IMR-90 (cell line): ENCODE results near the gene LRIG1. TPM values are rescaled to one million over a fixed set of nuclear protein-coding genes. Genes with fewer than 3 reads are reported as not detected.

ENCODE experiments used
- ATAC-seq: fragments of 200-7000 bp; cut with Tn5 transposase; 2 replicates; pipeline ENCODE4 v1.9.1; 2020; ENCODE audit warnings: low read depth, mild to moderate bottlenecking, moderate library complexity
- BruUV-seq: library from RNA; stranded (reverse); fragments of 400-500 nt; replicated peaks from 2 replicates; lab custom pipeline; 2021; lab: Mats Ljungman, UMichigan
- CTCF ChIA-PET: fragments of 300-600 bp; formaldehyde crosslinking; extraction: SDS; loops from one replicate; lab custom pipeline; 2021; ENCODE audit warnings: antibody characterized with exemption; lab: Yijun Ruan, JAX
- POLR2A ChIA-PET: fragments of 300-600 bp; sonication (Branson Sonifier 250); formaldehyde crosslinking; loops from one replicate; lab custom pipeline; 2022; ENCODE audit warnings: antibody characterized with exemption; ENCODE audit not compliant: unreplicated experiment; lab: Charles Lee
- DNase-seq: peaks from one replicate; pipeline ENCODE4 v3.0.0; 2013
- H2AFZ ChIP-seq: replicated peaks from 2 replicates; pipeline ENCODE3; 2013; ENCODE audit warnings: low read length, mild to moderate bottlenecking; ENCODE audit not compliant: poor library complexity
- H2AK5ac ChIP-seq: 2 replicates; pipeline ENCODE4 v1.6.1; 2013; ENCODE audit warnings: low read depth, low read length, inconsistent platforms
- H2AK9ac ChIP-seq: replicated peaks from 2 replicates; pipeline ENCODE3; 2013; ENCODE audit warnings: mild to moderate bottlenecking, low read depth, low read length, moderate library complexity; ENCODE audit not compliant: poor library complexity
- H2BK120ac ChIP-seq: 2 replicates; pipeline ENCODE4 v1.6.1; 2013; ENCODE audit warnings: low read depth, low read length, inconsistent platforms
- H2BK15ac ChIP-seq: 3 replicates; pipeline ENCODE4 v1.6.1; 2013; ENCODE audit warnings: low read depth, low read length, inconsistent platforms
- H2BK20ac ChIP-seq: 2 replicates; pipeline ENCODE4 v1.6.1; 2013; ENCODE audit warnings: low read depth, mild to moderate bottlenecking, inconsistent platforms, low read length, moderate library complexity
- H2BK5ac ChIP-seq: 2 replicates; pipeline ENCODE4 v1.6.1; 2013; ENCODE audit warnings: mild to moderate bottlenecking, low read depth, low read length, inconsistent platforms; ENCODE audit not compliant: poor library complexity, severe bottlenecking
- H3K14ac ChIP-seq: replicated peaks from 2 replicates; pipeline ENCODE4 v1.6.1; 2013; ENCODE audit warnings: low read depth, low read length, inconsistent platforms
- H3K18ac ChIP-seq: 2 replicates; pipeline ENCODE4 v1.6.1; 2013; ENCODE audit warnings: low read depth, low read length, control low read depth
- H3K23ac ChIP-seq: 2 replicates; pipeline ENCODE4 v1.6.1; 2013; ENCODE audit warnings: low read depth, low read length, inconsistent platforms
- H3K27ac ChIP-seq: 2 replicates; pipeline ENCODE4 v1.5.1; 2013; ENCODE audit warnings: mild to moderate bottlenecking, control low read depth, low read length; ENCODE audit not compliant: insufficient read depth
- H3K27me3 ChIP-seq: 2 replicates; pipeline ENCODE4 v1.6.1; 2013; ENCODE audit warnings: low read length; ENCODE audit not compliant: control insufficient read depth, insufficient read depth
- H3K36me3 ChIP-seq: 2 replicates; pipeline ENCODE4 v1.6.1; 2013; ENCODE audit warnings: low read length, mixed read lengths; ENCODE audit not compliant: control insufficient read depth, insufficient read depth
- H3K4ac ChIP-seq: 2 replicates; pipeline ENCODE4 v1.6.1; 2013; ENCODE audit warnings: low read depth, low read length, inconsistent platforms
- H3K4me1 ChIP-seq: 2 replicates; pipeline ENCODE4 v1.6.1; 2013; ENCODE audit warnings: low read length, mixed read lengths; ENCODE audit not compliant: control insufficient read depth, insufficient read depth
- H3K4me2 ChIP-seq: 2 replicates; pipeline ENCODE4 v1.6.1; 2013; ENCODE audit warnings: low read depth, mild to moderate bottlenecking, control low read depth, low read length, moderate library complexity
- H3K4me3 ChIP-seq: 2 replicates; pipeline ENCODE4 v1.5.1; 2013; ENCODE audit warnings: low read depth, mild to moderate bottlenecking, control low read depth, low read length, moderate library complexity; ENCODE audit not compliant: insufficient read depth
- H3K56ac ChIP-seq: 2 replicates; pipeline ENCODE4 v1.6.1; 2013; ENCODE audit warnings: low read length, inconsistent platforms; ENCODE audit not compliant: insufficient read depth; ENCODE audit errors: extremely low read depth
- H3K79me1 ChIP-seq, 2 experiments: 2 replicates each; pipeline ENCODE4 v1.6.1; 2013; ENCODE audit warnings: low read length in 2 of 2, inconsistent platforms in 1 of 2, low read depth in 1 of 2
- H3K9ac ChIP-seq: 2 replicates; pipeline ENCODE4 v1.6.1; 2013; ENCODE audit warnings: low read depth, low read length, control low read depth
- H3K9me1 ChIP-seq: 2 replicates; pipeline ENCODE4 v1.6.1; 2013; ENCODE audit warnings: low read length, inconsistent platforms; ENCODE audit not compliant: insufficient read depth
- H3K9me3 ChIP-seq: 2 replicates; pipeline ENCODE4 v1.6.1; 2013; ENCODE audit warnings: low read length; ENCODE audit not compliant: control insufficient read depth, insufficient read depth
- H4K20me1 ChIP-seq: 2 replicates; pipeline ENCODE4 v1.6.1; 2013; ENCODE audit warnings: low read length, inconsistent platforms; ENCODE audit not compliant: insufficient read depth
- H4K5ac ChIP-seq: 2 replicates; pipeline ENCODE4 v1.6.1; 2013; ENCODE audit warnings: mild to moderate bottlenecking, low read depth, low read length, control low read depth
- H4K8ac ChIP-seq, 2 experiments: 2 replicates each; pipeline ENCODE4 v1.6.1; 2013; ENCODE audit warnings: low read depth in 2 of 2, low read length in 2 of 2, control low read depth in 1 of 2, inconsistent platforms in 1 of 2
- H4K91ac ChIP-seq: 2 replicates; pipeline ENCODE4 v1.6.1; 2013; ENCODE audit warnings: low read depth, low read length, inconsistent platforms; ENCODE audit not compliant: insufficient read depth
- BHLHE40 ChIP-seq: fragments of 150-350 bp; IDR thresholded peaks from 2 replicates; pipeline ENCODE4 v1.6.1; 2016; ENCODE audit warnings: mild to moderate bottlenecking, low read depth, low read length
- CHD1 ChIP-seq: IDR thresholded peaks from 2 replicates; pipeline ENCODE4 v1.6.1; 2012; ENCODE audit warnings: low read depth, low read length, improper control_type of control experiment
- FOS ChIP-seq: fragments of 150-350 bp; IDR thresholded peaks from 2 replicates; pipeline ENCODE4 v1.6.1; 2016; ENCODE audit warnings: low read depth, low read length
- MAFK ChIP-seq: IDR thresholded peaks from 2 replicates; pipeline ENCODE4 v1.6.1; 2012; ENCODE audit warnings: low read depth, low read length, improper control_type of control experiment
- MAZ ChIP-seq: IDR thresholded peaks from 2 replicates; pipeline ENCODE4 v1.6.1; 2012; ENCODE audit warnings: low read depth, mild to moderate bottlenecking, low read length, improper control_type of control experiment, moderate library complexity, borderline replicate concordance
- MXI1 ChIP-seq: IDR thresholded peaks from 2 replicates; pipeline ENCODE4 v1.6.1; 2012; ENCODE audit warnings: low read depth, mild to moderate bottlenecking, low read length, moderate library complexity, borderline replicate concordance
- NFE2L2 ChIP-seq: fragments of 150-350 bp; IDR thresholded peaks from 2 replicates; pipeline ENCODE4 v1.6.1; 2016; ENCODE audit warnings: low read depth, mild to moderate bottlenecking, low read length
- POLR2A ChIP-seq: IDR thresholded peaks from 2 replicates; pipeline ENCODE4 v1.6.1; 2012; ENCODE audit warnings: mild to moderate bottlenecking, low read depth, low read length
- RCOR1 ChIP-seq: IDR thresholded peaks from 2 replicates; pipeline ENCODE4 v1.6.1; 2012; ENCODE audit warnings: mild to moderate bottlenecking, low read length, improper control_type of control experiment; ENCODE audit not compliant: insufficient replicate concordance
- RFX5 ChIP-seq: IDR thresholded peaks from 2 replicates; pipeline ENCODE4 v1.8.0; 2012; ENCODE audit warnings: low read depth, mild to moderate bottlenecking, low read length, moderate library complexity
- WGBS, 2 experiments: methylation state at CpG; one replicate each; pipeline versions ENCODE4 v1.1.5 to v1.1.7; 2013; ENCODE audit warnings: missing lambda C conversion rate in 2 of 2; ENCODE audit not compliant: insufficient read length in 1 of 2; ENCODE audit errors: extremely low coverage in 2 of 2; 5-methylcytosine and 5-hydroxymethylcytosine counted together
- dilution Hi-C: fragments of 300-500 bp; cut with HindIII; formaldehyde crosslinking; loops from one replicate; pipeline ENCODE4 v1.14.3; 2018; ENCODE audit warnings: low sequenced_read_pairs; ENCODE audit not compliant: unreplicated experiment
- in situ Hi-C: fragments of 300-500 bp; cut with MboI; formaldehyde crosslinking; loops from 3 replicates; pipeline ENCODE4 v1.14.3; 2019; ENCODE audit warnings: low sequenced_read_pairs, inconsistent platforms, mixed read lengths
- intact Hi-C: fragments of 100-400 bp; cut with micrococcal nuclease; formaldehyde crosslinking; loops from 2 replicates; pipeline ENCODE4 v1.10.0; 2022
- polyA plus RNA-seq, 3 experiments: library from polyadenylated mRNA; depleted of rRNA; stranded (reverse); fragments of >200 nt; gene quantifications; 2 replicates each; pipeline ENCODE4 v1.2.3, GENCODE V29; 2012; ENCODE audit warnings: low replicate concordance in 1 of 3
- total RNA-seq: library from RNA; depleted of rRNA; stranded (reverse); fragments of >200 nt; gene quantifications from 2 replicates; pipeline ENCODE4 v1.2.3, GENCODE V29; 2012
- TF ChIP-seq, protein P1 (sequence below): conservative IDR thresholded peaks from 2 replicates; pipeline ENCODE4 v1.5.1; 2012; ENCODE audit warnings: mild to moderate bottlenecking, low read depth, low read length, improper control_type of control experiment

LRIG1 gene
- total and polyA plus RNA-seq, 2 of the 4 experiments (the other 2 are of a cell fraction), result 62.8 to 87.8 TPM

GRCh38 chr3:66401157-66401550, 99.7 kb downstream of the LRIG1 start:
- H4K5ac ChIP-seq, result no peak overlapping the region
- H3K27ac ChIP-seq, result no peak overlapping the region
- WGBS, 2 experiments, result 94% methylated on average over 2 of the region's 10 CpGs; no CpG with 5 or more reads in 1 of the 2 experiments
- H3K27me3 ChIP-seq, result no peaks in the 10 kb centered on the region
- peaks cover 23% of the 10 kb centered on the region for H3K4me1 ChIP-seq
- no peak overlapping the region for H3K56ac ChIP-seq
- peaks cover 58% of the 10 kb centered on the region for H3K36me3 ChIP-seq
- H3K4ac ChIP-seq, result no peak overlapping the region
- no peak overlapping the region for H2AK5ac ChIP-seq
- no peak overlapping the region for H2BK20ac ChIP-seq
- TF ChIP-seq MXI1, result no peak
- TF ChIP-seq POLR2A, result no peak
- no peak for TF ChIP-seq RCOR1
- TF ChIP-seq, protein P1, sequence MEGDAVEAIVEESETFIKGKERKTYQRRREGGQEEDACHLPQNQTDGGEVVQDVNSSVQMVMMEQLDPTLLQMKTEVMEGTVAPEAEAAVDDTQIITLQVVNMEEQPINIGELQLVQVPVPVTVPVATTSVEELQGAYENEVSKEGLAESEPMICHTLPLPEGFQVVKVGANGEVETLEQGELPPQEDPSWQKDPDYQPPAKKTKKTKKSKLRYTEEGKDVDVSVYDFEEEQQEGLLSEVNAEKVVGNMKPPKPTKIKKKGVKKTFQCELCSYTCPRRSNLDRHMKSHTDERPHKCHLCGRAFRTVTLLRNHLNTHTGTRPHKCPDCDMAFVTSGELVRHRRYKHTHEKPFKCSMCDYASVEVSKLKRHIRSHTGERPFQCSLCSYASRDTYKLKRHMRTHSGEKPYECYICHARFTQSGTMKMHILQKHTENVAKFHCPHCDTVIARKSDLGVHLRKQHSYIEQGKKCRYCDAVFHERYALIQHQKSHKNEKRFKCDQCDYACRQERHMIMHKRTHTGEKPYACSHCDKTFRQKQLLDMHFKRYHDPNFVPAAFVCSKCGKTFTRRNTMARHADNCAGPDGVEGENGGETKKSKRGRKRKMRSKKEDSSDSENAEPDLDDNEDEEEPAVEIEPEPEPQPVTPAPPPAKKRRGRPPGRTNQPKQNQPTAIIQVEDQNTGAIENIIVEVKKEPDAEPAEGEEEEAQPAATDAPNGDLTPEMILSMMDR, result no peak
- no peak for TF ChIP-seq MAZ
- no peak for TF ChIP-seq CHD1
- no peak for TF ChIP-seq BHLHE40
- TF ChIP-seq NFE2L2, result no peak
- TF ChIP-seq RFX5, result no peak
- TF ChIP-seq FOS, result no peak
- no peak for TF ChIP-seq MAFK
- peaks cover 22% of the 10 kb centered on the region for H3K9me1 ChIP-seq
- no peak overlapping the region for H3K23ac ChIP-seq
- CTCF ChIA-PET, result no interaction called here
- no TSS peak for BruUV-seq
- no peaks in the 10 kb centered on the region for H3K9me3 ChIP-seq
- in situ Hi-C loops (loop anchor here (10.0 kb wide), 1 partner anchor 126 kb away; no protein-coding TSS in a partner anchor), dilution Hi-C loops (no loop called here), intact Hi-C loops (loop anchor here (10.0 kb wide), 1 partner anchor 334 kb away; no protein-coding TSS in a partner anchor)
- POLR2A ChIA-PET, result no interaction called here
- no peak overlapping the region for H2BK15ac ChIP-seq
- peaks cover 6 to 36% of the 10 kb centered on the region in 2 experiments; a peak in 3 of 4 replicates for H3K79me1 ChIP-seq
- H3K14ac ChIP-seq, result no peak overlapping the region
- no peak overlapping the region for H3K4me3 ChIP-seq
- ATAC-seq (no peak), DNase-seq (no peak)
- H4K8ac ChIP-seq, result no peak overlapping the region
- no peak overlapping the region for H2BK120ac ChIP-seq
- H2BK5ac ChIP-seq, result no peak overlapping the region
- H2AK9ac ChIP-seq, result no peak overlapping the region
- no peak overlapping the region for H3K4me2 ChIP-seq
- no peaks in the 10 kb centered on the region for H4K20me1 ChIP-seq
- H3K18ac ChIP-seq, result no peak overlapping the region
- H2AFZ ChIP-seq, result no peak overlapping the region
- H4K91ac ChIP-seq, result no peak overlapping the region
- H3K9ac ChIP-seq, result no peak overlapping the region
